K562 (cell line): ENCODE data around the gene TOM1L2. TPM values are rescaled to one million over a fixed set of nuclear protein-coding genes. Genes with fewer than 3 reads are reported as not detected.
A peak's percentile ranks its signal among the peaks of the same experiment; 100 is the strongest.

Experiments used
- CBFA2T3 ChIP-seq: fragments of 450-650 bp; IDR thresholded peaks from 2 replicates; pipeline ENCODE4 v1.6.1; 2017
- EHMT2 ChIP-seq: fragments of 450-650 bp; IDR thresholded peaks from 2 replicates; pipeline ENCODE4 v1.6.1; 2018; ENCODE audit warnings: antibody characterized with exemption
- FOXO4 ChIP-seq: fragments of 450-650 bp; formaldehyde crosslinking; IDR thresholded peaks from 2 replicates; pipeline ENCODE4 v1.4.0; 2020; ENCODE audit warnings: mild to moderate bottlenecking, moderate library complexity
- HMBOX1 ChIP-seq: sonication (generic); IDR thresholded peaks from 2 replicates; pipeline ENCODE4 v1.6.1; 2016
- HNRNPL ChIP-seq: fragments of 200-400 bp; formaldehyde crosslinking; IDR thresholded peaks from 2 replicates; pipeline ENCODE4 v1.6.1; 2017; ENCODE audit warnings: low read depth, mild to moderate bottlenecking, low read length
- NR4A1 ChIP-seq, 2 experiments: fragments of 250-450 bp in 1 of 2; fragments of 450-650 bp in 1 of 2; sonication (Bioruptor Pico) in 1 of 2; IDR thresholded peaks; 2 replicates each; pipeline versions ENCODE4 v1.4.0 to v1.6.1; 2016 to 2020; ENCODE audit warnings: mild to moderate bottlenecking in 2 of 2, missing compliant biosample characterization in 1 of 2, missing genetic modification characterization in 1 of 2, moderate library complexity in 1 of 2
- PHTF2 ChIP-seq: fragments of 250-450 bp; sonication (Bioruptor Pico); IDR thresholded peaks from 2 replicates; pipeline ENCODE4 v1.5.0; 2021; ENCODE audit warnings: mild to moderate bottlenecking
- PKNOX1 ChIP-seq: fragments of 450-650 bp; IDR thresholded peaks from 2 replicates; pipeline ENCODE4 v1.6.1; 2016
- PURB ChIP-seq: sonication (generic); formaldehyde crosslinking; IDR thresholded peaks from 2 replicates; pipeline ENCODE4 v1.9.0; 2021; ENCODE audit warnings: low read depth, mild to moderate bottlenecking, missing genetic modification reagents
- RREB1 ChIP-seq: fragments of 250-450 bp; sonication (Bioruptor Pico); IDR thresholded peaks from 2 replicates; pipeline ENCODE4 v1.4.0; 2020
- SNAPC5 ChIP-seq: fragments of 250-450 bp; sonication (Bioruptor Pico); IDR thresholded peaks from 2 replicates; pipeline ENCODE4 v1.8.0; 2021; ENCODE audit warnings: moderate library complexity, mild to moderate bottlenecking, inconsistent platforms
- ZNF592 ChIP-seq: fragments of 450-650 bp; IDR thresholded peaks from 2 replicates; pipeline ENCODE4 v1.6.1; 2017; ENCODE audit warnings: antibody characterized with exemption, mild to moderate bottlenecking
- ZNF75A ChIP-seq: fragments of 450-650 bp; formaldehyde crosslinking; IDR thresholded peaks from 2 replicates; pipeline ENCODE4 v1.4.0; 2020; ENCODE audit warnings: mild to moderate bottlenecking
- ZNF830 ChIP-seq: fragments of 250-450 bp; sonication (Bioruptor Pico); IDR thresholded peaks from 2 replicates; pipeline ENCODE4 v1.5.0; 2021; ENCODE audit warnings: mild to moderate bottlenecking
- polyA plus RNA-seq, 8 experiments: library from polyadenylated mRNA; depleted of rRNA in 4 of 8; stranded (reverse) in 5 of 8; unstranded in 3 of 8; fragments of >200 nt; fragmentation: Nextera tagmentation in 2 of 8; fragmentation: Illumina TruSeq in 1 of 8; extraction: Ambion mirVana in 2 of 8; extraction: Trizol in 1 of 8; gene quantifications; 2 replicates each; pipeline versions ENCODE4 v1.2.1 to v1.2.3, GENCODE V29; 2011 to 2014; ENCODE audit warnings: inconsistent platforms in 1 of 8, missing spikeins in 1 of 8
- total RNA-seq, 7 experiments: library from RNA; depleted of rRNA in 6 of 7; stranded (reverse); fragments of >200 nt in 6 of 7; fragmentation: Illumina TruSeq in 2 of 7; extraction: Trizol in 2 of 7; gene quantifications; 2 replicates each; pipeline versions ENCODE4 v1.2.1 to v1.2.3, GENCODE V29; 2011 to 2021; ENCODE audit warnings: low replicate concordance in 1 of 7

Gene TOM1L2
- total and polyA plus RNA-seq, 9 of the 15 experiments (the other 6 are each of a cell fraction or from before 2014, with no cell fraction given) = 0.07 to 6.0 (median 2.5) TPM

GRCh38 chr17:17849845-17850373 is 122.3 kb downstream of the TOM1L2 start (continued):
- no peak for TF ChIP-seq SNAPC5 (CRISPR knock-in tag)
- TF ChIP-seq ZNF75A (CRISPR knock-in tag) = no peak
- peak; percentile 57; the same call in 1 of the 2 replicates for TF ChIP-seq CBFA2T3
- no peak for TF ChIP-seq PURB (CRISPR knock-in tag)
- TF ChIP-seq PKNOX1 = no peak
- no peak for TF ChIP-seq EHMT2
- TF ChIP-seq RREB1 (CRISPR knock-in tag) = peak; percentile 78; the same call in 1 of the 2 replicates
- no peak; the same call in 1 of the 2 replicates for TF ChIP-seq NR4A1 (CRISPR knock-in tag; IDR thresholded peaks at IDR 0.05)
- peak; percentile 95 for TF ChIP-seq NR4A1 (tag; IDR thresholded peaks at IDR 0.05)
- TF ChIP-seq ZNF592 = peak; percentile 99
- TF ChIP-seq HNRNPL = no peak
- no peak for TF ChIP-seq FOXO4 (CRISPR knock-in tag)
- no peak for TF ChIP-seq ZNF830 (CRISPR knock-in tag)
- no peak for TF ChIP-seq PHTF2 (CRISPR knock-in tag)
- TF ChIP-seq HMBOX1 = no peak
